Measurements from ENCODE around the gene TMEM179B.
A peak's percentile ranks its signal among the peaks of the same experiment; 100 is the strongest.
"Not testable (repeated sequence)": the region's sequence is repeated elsewhere in the genome, so short reads cannot be mapped to it uniquely, and the experiment has no call there.

Gene TMEM179B, protein sequence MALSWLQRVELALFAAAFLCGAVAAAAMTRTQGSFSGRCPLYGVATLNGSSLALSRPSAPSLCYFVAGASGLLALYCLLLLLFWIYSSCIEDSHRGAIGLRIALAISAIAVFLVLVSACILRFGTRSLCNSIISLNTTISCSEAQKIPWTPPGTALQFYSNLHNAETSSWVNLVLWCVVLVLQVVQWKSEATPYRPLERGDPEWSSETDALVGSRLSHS

GRCh38 chr11:62787005-62787759, at the start of gene TMEM179B:
Gene TMEM179B (plus strand): TSS chr11:62787402. CDS start chr11:62787432, 30 bp downstream.
- peak; percentile 98 for DNase-seq

DNA sequence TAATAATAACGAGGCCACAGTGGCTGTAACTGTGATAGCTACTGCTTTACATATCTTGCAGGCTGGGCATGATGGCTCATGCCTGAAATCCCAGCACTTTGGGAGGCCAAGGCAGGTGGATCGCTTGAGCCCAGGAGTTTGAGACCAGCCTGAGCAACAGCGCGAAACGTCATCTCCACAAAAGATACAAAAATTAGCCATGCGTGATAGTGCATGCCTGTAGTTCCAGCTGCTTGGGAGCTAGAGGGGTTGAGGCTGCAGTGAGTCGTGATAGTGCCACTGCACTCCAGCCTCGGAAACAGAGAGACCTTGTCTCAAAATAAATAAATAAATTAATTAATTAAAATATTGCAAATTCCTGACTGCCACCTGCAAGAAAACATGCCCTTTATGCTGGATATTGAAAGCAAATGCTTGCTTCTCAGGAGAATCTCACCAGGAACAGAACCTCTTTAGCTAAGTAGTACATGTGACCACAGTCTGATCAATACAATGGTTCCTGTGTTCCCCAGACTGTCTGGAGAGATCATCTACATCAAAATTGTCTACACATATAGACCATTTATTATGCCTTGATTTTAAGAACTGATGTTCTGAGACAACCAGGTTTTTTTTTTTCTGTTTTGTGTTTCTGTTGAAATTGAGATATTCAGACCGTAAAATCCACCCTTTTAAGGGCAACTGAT, 39.6 kb upstream of the TMEM179B start:
- no peak for DNase-seq

- DNase-seq, result not testable (repeated sequence)
Observed at GRCh38 chr11:62749931-62750330, 37.3 kb upstream of the TMEM179B start.

DNA sequence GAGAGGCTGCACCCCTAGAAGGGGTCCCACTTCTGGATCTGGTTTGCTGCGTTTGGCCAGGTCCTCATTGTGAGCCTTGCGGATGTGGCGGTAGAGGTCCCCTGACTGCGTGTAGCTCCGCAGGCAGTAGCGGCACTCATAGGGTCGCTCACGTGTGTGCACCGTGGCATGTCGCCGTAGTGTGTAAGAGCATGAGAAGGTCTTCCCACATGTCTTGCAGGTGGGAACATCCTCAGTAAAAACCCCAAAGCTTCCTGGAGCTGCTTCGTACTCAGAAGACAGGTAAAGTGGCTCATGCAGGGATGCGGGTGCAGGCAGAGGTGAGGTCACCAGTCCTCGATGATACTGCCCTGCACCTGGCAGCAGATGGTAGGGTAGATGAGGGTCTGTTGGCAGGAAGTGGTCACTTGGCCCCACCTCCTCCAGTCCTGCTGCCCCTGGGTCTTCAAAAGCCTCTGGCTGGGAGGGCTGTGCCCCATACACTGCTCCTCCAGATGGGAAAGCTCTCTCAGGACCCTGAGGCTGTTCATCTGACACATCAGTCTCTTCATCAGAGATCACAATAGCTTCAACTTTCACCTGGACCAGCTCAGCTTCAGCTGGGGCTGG, 34.9 kb upstream of the TMEM179B start:
- DNase-seq, result no peak

- no peak for DNase-seq
Observed at GRCh38 chr11:62752994-62753735, 34.0 kb upstream of the TMEM179B start.

- peak; percentile 98 for DNase-seq
Observed at GRCh38 chr11:62753736-62754603, 33.2 kb upstream of the TMEM179B start, which contains the start of gene ZBTB3. Gene ZBTB3 (minus strand): TSS chr11:62754160. CDS start chr11:62753664, 496 bp downstream.

DNA sequence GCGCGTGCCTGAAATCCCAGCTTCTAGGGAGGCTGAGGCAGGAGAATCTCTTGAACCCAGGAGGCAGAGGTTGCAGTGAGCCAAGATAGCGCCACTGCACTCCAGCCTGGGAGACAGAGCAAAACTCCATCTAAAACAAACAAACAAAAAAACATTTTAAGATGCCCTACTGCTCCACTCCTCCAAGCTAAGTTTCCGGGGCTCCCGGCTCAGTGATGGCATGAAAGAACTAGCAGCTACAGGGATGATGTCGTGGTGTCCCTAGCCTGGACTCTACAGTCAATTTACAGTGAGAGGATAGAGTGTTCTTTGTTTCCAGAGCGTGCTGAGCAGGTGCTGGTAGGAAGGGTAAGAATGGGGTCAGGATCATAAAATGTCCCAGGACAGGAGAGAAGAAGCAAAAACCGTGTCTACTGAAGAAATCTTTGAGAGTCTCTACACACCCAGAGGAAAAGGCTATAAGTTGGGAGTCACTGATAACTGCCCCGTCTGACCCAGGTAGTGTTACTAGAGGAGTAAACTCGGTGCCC, 32.1 kb upstream of the TMEM179B start:
- no peak for DNase-seq

GRCh38 chr11:62757846-62758788, 29.1 kb upstream of the TMEM179B start:
- DNase-seq, result no peak

DNA sequence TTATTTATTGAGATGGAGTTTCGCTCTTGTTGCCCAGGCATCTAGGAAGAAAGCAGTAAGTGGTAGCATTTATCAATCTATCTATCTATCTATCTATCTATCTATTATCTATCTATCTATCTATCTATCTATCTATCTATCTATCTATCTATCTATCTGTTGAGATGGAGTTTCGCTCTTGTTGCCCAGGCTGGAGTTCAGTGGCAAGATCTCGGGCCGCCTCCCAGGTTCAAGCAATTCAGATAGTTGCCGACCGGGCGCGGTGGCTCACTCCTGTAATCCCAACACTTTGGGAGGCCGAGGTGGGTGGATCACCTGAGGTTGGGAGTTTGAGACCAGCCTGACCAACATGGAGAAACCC, 26.4 kb upstream of the TMEM179B start:
- not testable (repeated sequence) for DNase-seq

DNA sequence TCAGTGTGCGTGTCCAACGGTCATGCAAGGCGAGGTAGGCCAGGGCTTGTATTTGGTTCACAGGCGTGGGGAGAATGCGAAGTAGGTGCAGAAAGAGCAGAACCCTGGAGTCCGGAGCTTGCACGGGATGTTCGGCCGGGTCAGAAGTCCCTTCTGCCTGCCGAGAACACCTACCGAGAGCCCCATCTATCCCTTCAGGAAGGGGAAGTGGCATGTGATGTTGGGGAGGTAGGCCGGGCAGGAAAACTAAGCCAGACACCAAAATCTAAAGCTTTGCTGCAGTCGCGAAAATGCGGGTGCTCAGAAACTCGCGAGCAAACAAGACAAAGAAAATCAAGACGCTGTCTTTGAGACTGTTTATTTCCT, 16.4 kb upstream of the TMEM179B start:
- DNase-seq, result peak; percentile 49

DNA sequence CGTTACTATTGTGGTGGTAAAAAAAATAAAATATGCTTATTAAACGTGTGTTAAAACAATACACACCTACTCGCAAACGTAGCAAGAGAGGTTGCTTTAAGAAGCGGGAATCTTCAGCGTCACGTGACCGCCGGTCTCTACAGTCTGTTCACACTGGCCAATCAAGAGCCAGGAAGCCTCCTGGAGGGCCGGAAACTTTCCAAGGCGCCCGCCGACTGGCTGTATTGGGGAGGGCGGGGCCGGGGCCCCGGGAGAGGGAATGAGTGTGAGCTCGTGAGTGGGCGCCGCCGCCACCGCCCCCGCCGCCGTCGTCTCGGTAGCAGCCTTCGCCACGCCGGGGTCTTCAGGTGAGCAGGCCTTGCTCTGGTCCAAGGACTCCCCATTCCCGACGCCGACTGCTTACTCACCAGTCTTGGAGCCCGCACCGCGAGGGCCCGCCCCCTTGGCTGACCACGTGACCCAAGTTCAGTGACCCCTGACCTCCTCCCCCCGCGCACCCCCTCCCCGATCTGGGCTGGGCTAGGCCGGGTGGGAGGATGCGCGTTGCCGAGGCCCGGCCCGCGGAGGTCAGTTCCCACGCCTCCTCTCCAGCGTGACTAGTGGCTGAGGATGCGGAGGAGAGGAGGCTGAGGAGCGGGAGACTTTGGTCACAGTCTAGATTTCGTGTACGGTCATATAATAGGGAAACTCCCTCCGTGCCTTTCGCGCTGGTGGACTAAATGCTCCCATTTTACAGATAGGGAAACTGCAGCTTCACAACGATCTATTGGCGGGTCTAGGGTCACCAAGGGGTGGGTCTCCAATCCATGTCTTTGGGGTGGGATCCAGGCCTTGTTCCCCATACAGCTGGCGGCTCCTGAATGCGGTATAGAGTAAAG, 15.8 kb upstream of the TMEM179B start, which contains the start of gene TAF6L:
TSS of gene TAF6L (plus strand) at position 253 of the 878 bp plus-strand sequence. CDS start 4,388 bp downstream, outside the sequence.
- DNase-seq, result peak; percentile 98

- DNase-seq, result no peak
Observed at GRCh38 chr11:62774407-62774806, 12.8 kb upstream of the TMEM179B start.

DNA sequence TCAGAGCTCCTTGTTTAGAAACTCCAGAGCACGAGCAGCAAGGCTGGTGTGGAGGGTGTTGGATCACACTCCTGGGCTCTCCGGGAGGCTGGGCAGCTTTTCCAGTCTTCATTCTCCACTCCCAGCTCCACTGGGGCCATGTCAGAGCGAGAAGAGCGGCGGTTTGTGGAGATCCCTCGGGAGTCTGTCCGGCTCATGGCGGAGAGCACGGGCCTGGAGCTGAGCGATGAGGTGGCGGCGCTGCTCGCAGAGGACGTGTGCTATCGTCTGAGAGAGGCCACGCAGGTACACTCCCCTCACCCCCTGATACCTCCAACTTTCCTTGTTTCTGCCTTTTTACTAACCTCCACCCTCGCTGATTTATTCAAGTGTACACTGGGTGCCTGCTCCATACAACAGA, 11.6 kb upstream of the TMEM179B start:
- no peak for DNase-seq

- DNase-seq, result no peak
Observed at GRCh38 chr11:62777389-62777788, 9.8 kb upstream of the TMEM179B start.

GRCh38 chr11:62778441-62778840, 8.8 kb upstream of the TMEM179B start:
- no peak for DNase-seq

- no peak for DNase-seq
Observed at GRCh38 chr11:62782753-62783152, 4.4 kb upstream of the TMEM179B start.

DNA sequence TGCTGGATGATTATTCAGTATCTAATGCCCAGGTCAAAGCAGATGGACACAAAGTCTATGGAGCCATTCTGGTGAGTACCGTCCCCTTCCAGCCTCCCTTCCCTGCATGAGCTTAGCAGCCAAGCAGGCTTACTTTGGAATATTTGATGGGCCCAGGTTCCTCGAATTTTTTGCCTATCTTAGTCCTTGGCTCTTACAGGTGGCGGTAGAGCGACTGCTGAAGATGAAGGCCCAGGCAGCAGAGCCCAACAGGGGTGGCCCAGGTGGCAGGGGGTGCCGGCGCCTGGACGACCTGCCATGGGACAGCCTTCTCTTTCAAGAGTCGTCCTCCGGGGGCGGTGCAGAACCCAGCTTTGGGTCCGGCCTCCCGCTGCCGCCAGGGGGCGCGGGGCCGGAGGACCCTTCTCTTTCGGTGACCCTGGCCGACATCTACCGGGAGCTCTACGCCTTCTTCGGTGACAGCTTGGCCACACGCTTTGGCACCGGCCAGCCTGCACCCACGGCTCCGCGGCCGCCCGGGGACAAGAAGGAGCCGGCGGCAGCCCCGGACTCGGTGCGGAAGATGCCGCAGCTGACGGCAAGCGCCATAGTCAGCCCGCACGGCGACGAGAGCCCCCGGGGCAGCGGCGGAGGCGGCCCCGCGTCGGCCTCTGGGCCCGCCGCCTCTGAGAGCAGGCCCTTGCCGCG, 741 bp upstream of the TMEM179B start:
- peak; percentile 90 for DNase-seq

GRCh38 chr11:62788991-62789390, 1.8 kb downstream of the TMEM179B start:
- DNase-seq, result no peak

Measured in left hindlimb (tissue), 1 donor.